Measurements from ENCODE around the gene HBG2.

GRCh38 chr11:5240056-5240455 lies 14.5 kb downstream of the HBG2 start:
- TF ChIP-seq PKNOX1 (IDR thresholded peaks at IDR 0.05): no peak
- no peak for TF ChIP-seq FOXA1 (IDR thresholded peaks at IDR 0.05)
- no peak for TF ChIP-seq ELF4 (IDR thresholded peaks at IDR 0.05)
- no peak for TF ChIP-seq HDGF (IDR thresholded peaks at IDR 0.05; ENCODE audit: borderline replicate concordance)
- no peak for TF ChIP-seq TARDBP (IDR thresholded peaks at IDR 0.05)
